NCI-H510A treated with DMSO at 0.1 percent for 48 hours (cell line): ENCODE measurements around the gene FAM9A.
A peak's percentile ranks its signal among the peaks of the same experiment; 100 is the strongest.
"Not testable (repeated sequence)": the region's sequence is repeated elsewhere in the genome, so short reads cannot be mapped to it uniquely, and the experiment has no call there.

ENCODE experiments used
- DNase-seq: peaks from one replicate; lab custom pipeline; 2025; lab: John Stamatoyannopoulos, UW

The FAM9A gene

GRCh38 chrX:8803326-8803725, 2.1 kb upstream of the FAM9A start:
- DNase-seq, result no peak

DNA sequence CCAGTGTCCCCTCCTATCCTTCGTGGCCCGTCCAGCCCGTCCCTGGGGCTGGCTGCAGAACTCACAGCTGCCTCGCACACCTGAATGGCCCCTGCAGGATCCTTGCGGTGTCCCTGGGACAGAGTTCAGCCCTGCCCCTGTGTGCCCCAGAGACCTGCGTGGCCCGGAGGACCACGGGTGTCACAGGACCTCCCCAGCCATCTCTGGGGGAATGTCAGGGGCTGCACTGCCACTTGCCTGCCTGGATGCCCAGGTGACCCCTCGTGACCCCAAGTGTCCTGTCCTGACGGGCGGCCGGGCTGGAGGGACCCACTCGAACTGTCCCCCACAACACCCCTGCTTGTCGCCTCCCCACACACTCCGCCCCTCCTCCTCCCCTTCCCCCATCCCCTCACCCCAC, 832 bp downstream of the FAM9A start:
- not testable (repeated sequence) for DNase-seq

- not testable (repeated sequence) for DNase-seq
These were observed 1.9 kb downstream of the FAM9A start for GRCh38 chrX:8799281-8799680.

GRCh38 chrX:8798702-8799101, 2.5 kb downstream of the FAM9A start:
- not testable (repeated sequence) for DNase-seq

- not testable (repeated sequence) for DNase-seq
These were observed 14.1 kb downstream of the FAM9A start for GRCh38 chrX:8787119-8787518.

GRCh38 chrX:8784162-8784561, 17.0 kb downstream of the FAM9A start:
- no peak for DNase-seq

DNA sequence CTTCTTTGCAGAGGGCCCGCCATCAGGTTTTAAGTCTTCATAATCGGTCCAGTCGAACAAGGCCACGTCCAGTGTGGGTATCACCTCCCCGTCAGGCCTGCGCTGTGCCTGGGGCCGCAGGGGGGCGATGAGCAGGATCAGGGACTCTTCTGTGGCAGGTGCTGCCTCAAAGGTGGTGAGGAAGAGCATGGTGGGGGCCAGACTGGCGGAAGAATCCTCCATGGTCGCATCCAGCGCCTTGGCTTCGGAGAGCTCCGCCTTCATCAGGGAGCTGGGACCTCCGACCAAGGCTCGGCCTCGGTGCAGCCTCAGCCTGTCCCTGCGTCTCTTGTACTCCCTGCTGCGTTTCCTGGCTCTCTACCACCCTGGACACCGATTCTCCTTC, 17.5 kb downstream of the FAM9A start:
- no peak for DNase-seq

- DNase-seq, result no peak
These were observed 18.0 kb downstream of the FAM9A start for GRCh38 chrX:8783097-8783713.

DNA sequence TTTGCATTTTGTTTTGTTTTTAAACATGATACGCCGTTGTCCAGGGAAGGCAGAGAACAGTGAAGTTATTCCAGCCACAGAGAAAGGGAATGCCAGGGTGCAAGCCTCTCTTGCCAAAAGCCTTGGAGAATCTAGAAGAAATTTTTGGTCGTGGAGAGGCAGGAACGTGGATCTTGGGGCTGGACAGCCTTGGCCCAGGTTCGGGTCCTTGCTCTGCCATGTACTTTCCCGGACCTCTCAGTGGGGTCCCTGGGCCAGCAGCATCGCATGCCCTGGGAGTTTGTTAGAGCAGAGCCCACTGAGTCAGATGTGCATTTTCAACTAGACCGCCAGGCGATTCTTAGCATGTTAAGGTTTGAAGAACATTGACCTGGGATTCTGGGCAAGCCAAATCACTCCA, 18.6 kb downstream of the FAM9A start:
- no peak for DNase-seq

DNA sequence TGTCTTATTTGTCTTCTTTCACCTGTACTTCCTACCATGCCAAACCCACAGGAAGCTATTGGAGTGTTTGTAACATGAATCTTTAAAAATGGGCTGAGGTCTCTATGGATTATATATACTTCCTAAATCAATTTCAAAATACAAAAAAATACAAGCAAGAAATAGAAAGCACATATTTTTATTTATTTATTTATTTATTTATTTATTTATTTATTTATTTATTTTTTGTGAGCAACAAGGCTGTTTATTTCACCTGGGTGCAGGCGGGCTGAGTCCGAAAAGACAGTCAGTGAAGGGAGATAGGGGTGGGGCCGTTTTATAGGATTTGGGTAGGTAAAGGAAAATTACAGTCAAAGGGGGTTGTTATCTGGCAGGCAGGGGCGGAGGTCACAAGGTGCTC, 19.3 kb downstream of the FAM9A start:
- DNase-seq, result not testable (repeated sequence)

DNA sequence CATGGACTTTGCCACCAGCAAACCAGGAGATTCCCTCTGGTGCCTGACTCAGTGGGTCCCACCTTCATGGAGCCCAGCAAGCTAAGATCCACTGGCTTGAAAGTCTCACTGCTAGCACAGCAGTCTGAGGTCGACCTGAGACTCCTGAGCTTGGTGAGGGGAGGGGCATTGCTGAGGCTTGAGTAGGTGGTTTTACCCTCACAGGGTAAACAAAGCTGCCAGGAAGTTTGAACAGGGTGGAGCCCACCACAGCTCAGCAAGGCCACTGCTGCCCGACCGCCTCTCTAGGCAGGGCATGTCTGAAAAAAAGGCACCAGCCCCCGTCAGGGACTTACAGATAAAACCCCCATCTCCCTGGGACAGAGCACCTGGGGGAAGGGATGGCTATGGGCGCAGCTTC, 28.1 kb downstream of the FAM9A start:
- no peak for DNase-seq

DNA sequence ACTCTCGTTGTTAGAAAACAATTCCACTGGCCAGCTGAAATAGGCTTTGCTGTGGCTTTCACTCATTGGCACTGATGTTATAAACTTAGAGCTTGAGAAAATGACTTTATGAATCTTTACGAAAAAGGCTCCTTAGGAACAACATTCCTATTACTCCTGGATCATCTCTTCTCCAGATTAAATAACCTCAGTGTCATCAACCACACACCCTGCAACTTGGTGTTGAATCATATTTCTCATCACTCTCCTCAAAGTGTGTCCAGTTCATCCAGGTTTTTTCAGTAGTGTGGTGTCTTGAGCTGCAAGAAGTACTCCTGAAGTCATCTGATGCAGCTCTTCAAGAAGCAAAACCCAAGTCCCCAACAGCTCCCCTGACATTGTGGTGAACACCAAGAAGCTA, 41.2 kb downstream of the FAM9A start:
- no peak for DNase-seq

DNA sequence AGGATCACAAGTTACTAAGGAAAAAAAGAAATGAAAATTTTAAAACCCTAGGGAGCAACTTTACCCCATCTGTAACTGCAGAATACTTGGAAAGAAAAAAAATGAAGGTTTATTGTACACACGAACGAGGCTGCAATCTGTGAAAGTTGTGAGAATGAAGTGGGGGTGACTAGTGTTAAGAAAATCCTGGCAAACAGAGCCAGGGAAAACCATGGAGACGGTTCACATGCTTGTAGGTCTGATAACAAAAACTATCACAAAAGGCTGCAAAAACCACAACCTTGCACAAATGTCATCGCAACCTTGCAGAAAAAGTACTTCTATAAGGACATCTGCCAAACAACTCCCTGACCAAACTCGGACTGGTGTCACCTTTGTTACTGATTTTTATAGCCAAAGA, 42.5 kb downstream of the FAM9A start:
- DNase-seq, result not testable (repeated sequence)

GRCh38 chrX:8757609-8758389, 43.4 kb downstream of the FAM9A start:
- not testable (repeated sequence) for DNase-seq

DNA sequence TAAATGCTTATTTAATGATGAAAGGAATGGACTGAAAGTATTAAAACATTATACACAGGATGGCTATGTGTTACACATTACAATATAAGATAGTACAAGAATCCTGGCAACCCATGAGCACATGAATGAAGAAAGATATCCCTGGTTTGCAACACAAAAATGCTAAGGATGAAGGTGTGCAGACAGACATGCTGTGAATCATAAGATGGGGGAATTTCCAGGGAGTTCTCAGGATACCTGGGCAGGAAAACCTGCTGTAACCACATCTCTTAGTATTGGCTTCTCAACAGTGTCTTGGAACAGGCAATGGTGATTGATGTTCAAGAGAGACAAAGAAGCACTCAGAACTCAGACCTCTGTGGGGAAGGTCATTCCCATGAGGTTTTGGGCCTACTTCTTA, 45.4 kb downstream of the FAM9A start:
- no peak for DNase-seq

DNA sequence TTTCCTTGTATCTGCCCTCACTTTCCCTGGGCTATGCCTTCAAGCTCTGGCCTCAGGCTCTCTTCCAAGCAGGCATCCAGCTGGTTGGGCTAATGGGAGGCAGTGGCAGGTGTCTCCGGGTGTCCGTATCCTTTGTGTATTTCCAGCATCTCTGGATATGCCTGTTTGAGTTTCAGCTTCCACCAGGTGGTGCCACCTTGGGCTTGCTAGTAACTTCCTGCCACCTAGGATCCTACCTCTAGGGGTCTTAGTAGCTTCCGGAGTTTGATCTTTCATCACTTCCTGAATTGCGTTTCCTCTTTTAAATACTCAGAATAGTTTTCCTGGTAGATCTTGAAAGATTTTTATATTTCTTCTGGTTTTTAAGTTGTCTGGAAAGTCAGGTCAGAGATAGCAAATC, 46.1 kb downstream of the FAM9A start:
- DNase-seq, result no peak

- DNase-seq, result no peak
These were observed 51.5 kb downstream of the FAM9A start for GRCh38 chrX:8749697-8750096.

- no peak for DNase-seq
These were observed 52.3 kb downstream of the FAM9A start for GRCh38 chrX:8748855-8749254.

DNA sequence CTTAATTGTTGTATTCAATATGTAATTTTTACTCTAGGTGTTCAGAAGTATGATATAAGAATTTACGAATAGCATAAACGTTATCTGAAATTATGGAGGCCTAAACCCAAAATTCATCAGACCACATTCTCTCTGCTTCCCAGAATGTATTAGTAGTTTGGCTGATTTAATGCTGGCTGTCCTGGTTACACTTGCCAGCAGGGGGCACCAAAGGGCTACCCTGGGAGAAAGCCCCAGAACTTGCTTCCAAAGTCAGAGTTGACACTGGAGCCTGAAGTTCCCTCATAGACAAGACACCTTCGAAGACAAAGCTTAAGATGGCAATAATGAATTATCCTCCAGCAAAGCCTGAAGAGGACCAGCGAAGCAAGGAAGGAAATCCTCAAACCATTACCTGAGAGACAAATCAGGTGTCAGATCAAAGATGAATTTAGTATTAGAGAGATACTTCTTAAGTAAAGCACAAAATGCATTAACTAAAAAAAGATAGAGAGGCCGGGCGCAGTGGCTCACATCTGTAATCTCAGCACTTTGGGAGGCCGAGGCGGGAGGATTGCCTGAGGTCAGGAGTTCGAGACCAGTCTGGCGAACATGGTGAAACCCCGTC, 58.0 kb downstream of the FAM9A start:
- DNase-seq, result peak; percentile 20

- no peak for DNase-seq
These were observed 59.2 kb downstream of the FAM9A start for GRCh38 chrX:8741981-8742380.
